Bronchial epithelial cell (primary cell): ENCODE results near the gene NTM. TPM values are rescaled to one million over a fixed set of nuclear protein-coding genes. Genes with fewer than 3 reads are reported as not detected.

Source experiments
- DNase-seq: peaks from one replicate; pipeline ENCODE4 v3.0.0-alpha.2; 2010; ENCODE audit warnings: low read depth
- FAIRE-seq: peaks from 2 replicates; lab custom pipeline; 2011; peaks lifted over from hg19 to GRCh38; lab: Jason Lieb, UNC
- H3K27me3 ChIP-seq: 2 replicates; pipeline ENCODE4 v1.5.1; 2011; ENCODE audit warnings: low read length; ENCODE audit not compliant: control insufficient read depth, insufficient read depth
- H3K36me3 ChIP-seq: 2 replicates; pipeline ENCODE4 v1.5.1; 2011; ENCODE audit warnings: low read length; ENCODE audit not compliant: control insufficient read depth, insufficient read depth
- H3K4me3 ChIP-seq: 2 replicates; pipeline ENCODE4 v1.5.1; 2011; ENCODE audit warnings: mild to moderate bottlenecking, low read depth, low read length, control low read depth
- CTCF ChIP-seq: IDR thresholded peaks from 2 replicates; pipeline ENCODE4 v1.5.1; 2011; ENCODE audit warnings: mild to moderate bottlenecking, moderate library complexity, low read length, control low read depth, inconsistent platforms; ENCODE audit not compliant: insufficient read depth, severe bottlenecking
- total RNA-seq: library from RNA; depleted of rRNA; stranded (reverse); fragments of >200 nt; gene quantifications from 2 replicates; pipeline ENCODE4 v1.2.1, GENCODE V29; 2014

The NTM gene
- total RNA-seq, 1 donor from 2014 or later, result 4.2 TPM

DNA sequence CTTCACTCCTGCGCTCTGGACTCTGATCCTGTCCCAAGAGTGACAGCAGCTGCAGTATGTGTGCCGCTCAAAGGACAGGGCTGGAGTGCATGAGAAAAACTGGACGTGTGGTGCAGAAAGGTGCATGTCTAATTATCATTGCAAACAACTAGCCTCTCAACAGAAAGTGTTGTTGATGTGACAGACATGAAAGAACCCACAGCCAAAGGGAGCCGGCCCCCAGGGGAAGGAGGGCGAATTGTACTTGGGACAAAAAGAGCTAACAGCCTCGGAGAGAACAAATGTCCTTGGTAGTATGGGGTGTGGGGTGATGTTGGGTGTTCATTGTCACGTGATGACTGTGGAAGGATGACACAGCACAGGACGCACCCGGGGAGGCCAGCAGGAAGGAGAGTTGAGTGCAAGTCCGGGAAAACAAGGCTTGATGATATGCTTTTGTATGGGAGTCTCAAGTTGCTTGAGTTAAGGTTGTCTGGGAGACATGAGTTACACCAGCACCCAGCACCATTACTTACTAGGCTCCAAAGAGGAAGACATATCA, 325.5 kb downstream of the NTM start:
- Histone ChIP-seq H3K27me3 (no peaks in the 10 kb centered on the region), H3K4me3 (no peak overlapping the region), H3K36me3 (no peaks in the 10 kb centered on the region)
- FAIRE-seq (no peak), DNase-seq (no peak)
- TF ChIP-seq CTCF, result no peak

DNA sequence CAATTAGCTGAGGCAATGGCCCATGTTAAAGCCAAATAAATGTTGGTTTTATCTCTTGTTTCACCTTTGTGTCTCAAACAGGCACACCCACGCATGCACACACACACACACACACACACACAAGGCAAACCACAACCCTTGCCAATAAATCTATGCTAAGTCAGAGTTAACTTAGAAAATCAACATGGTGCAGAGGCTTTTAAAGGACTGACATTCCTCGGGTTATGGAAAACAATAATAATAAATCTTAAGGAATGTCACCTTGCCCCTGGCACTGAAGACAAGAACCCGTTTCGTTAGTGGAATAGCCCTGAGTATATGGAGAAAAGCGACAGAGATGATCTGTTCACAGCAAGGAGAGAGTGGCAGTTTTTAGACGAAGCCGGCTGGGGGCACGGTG, 326.3 kb downstream of the NTM start:
- no peak for TF ChIP-seq CTCF
- no peaks in the 10 kb centered on the region for H3K36me3 ChIP-seq
- no peak for DNase-seq
- no peak overlapping the region for H3K4me3 ChIP-seq
- no peaks in the 10 kb centered on the region for H3K27me3 ChIP-seq
- FAIRE-seq, result no peak

DNA sequence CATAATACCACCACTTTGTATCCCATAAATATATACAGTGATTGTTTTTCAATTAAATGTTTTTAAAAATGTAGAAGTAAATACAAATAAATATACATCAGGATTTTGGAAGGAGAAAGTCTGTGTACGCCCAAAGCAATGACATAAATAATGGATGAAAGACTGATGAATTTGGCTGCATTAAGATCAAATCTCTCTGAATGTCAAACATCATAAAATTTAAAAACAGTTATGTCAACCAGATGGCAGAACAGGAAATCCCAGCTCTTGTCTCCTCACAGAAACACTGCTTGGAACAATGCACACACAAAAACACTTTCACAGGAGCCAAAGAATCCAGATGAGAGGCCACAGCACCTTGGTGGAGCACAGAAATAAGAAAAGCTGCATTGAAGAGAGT, 332.9 kb downstream of the NTM start:
- Histone ChIP-seq H3K36me3 (no peaks in the 10 kb centered on the region), H3K4me3 (no peak overlapping the region), H3K27me3 (no peaks in the 10 kb centered on the region)
- no peak for TF ChIP-seq CTCF
- FAIRE-seq (no peak), DNase-seq (no peak)

- H3K4me3 ChIP-seq, result no peak overlapping the region
- no peaks in the 10 kb centered on the region for H3K27me3 ChIP-seq
- H3K36me3 ChIP-seq, result no peaks in the 10 kb centered on the region
- FAIRE-seq, result no peak
- TF ChIP-seq CTCF, result no peak
- no peak for DNase-seq
These were observed 334.3 kb downstream of the NTM start for GRCh38 chr11:131704682-131705081.

- Histone ChIP-seq H3K27me3 (no peaks in the 10 kb centered on the region), H3K36me3 (no peaks in the 10 kb centered on the region), H3K4me3 (no peak overlapping the region)
- peak; percentile 25 for DNase-seq
- no peak for FAIRE-seq
- TF ChIP-seq CTCF, result no peak
These were observed 340.1 kb downstream of the NTM start for GRCh38 chr11:131710511-131710910.

DNA sequence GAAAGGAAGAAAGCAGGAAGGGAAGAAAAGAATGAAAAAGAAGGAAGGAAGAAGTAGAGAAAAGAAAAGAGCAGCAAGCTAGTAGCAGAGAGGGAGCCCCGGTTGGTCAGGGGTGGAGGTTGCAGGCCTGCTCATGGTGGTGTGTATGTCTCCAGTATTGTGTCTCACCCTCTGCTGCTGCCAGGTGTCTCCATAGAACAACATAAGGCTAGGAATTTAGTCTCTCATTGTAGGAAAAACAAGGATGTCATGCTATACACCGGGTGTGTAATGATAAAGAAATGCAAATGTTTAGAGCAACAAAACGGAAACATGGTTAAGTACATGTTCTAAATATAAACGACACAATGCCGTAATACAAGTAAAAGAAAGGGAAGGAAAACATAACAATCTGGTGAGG, 342.5 kb downstream of the NTM start:
- FAIRE-seq, result no peak
- no peak for DNase-seq
- Histone ChIP-seq H3K36me3 (no peaks in the 10 kb centered on the region), H3K4me3 (no peak overlapping the region), H3K27me3 (no peaks in the 10 kb centered on the region)
- no peak for TF ChIP-seq CTCF
